Dendritic cell treated with granulocyte-macrophage colony-stimulating factor and Interleukin-4, amounts not matched to agents 40 ng/mL and 50 ng/mL, for 4 days (primary cell): ENCODE results near the gene TPST1.
A peak's percentile ranks its signal among the peaks of the same experiment; 100 is the strongest.

Experiments
- H3K27ac Mint-ChIP-seq: one replicate; pipeline ENCODE4 v1.8.0; 2022; ENCODE audit warnings: mild to moderate bottlenecking, mixed read lengths
- H3K27me3 Mint-ChIP-seq: one replicate; pipeline ENCODE4 v1.8.0; 2022; ENCODE audit warnings: mild to moderate bottlenecking, mixed read lengths
- H3K36me3 Mint-ChIP-seq: one replicate; pipeline ENCODE4 v1.8.0; 2022; ENCODE audit warnings: low read depth, mixed read lengths
- H3K4me1 Mint-ChIP-seq: one replicate; pipeline ENCODE4 v1.8.0; 2022; ENCODE audit warnings: low read depth, mixed read lengths
- H3K4me3 Mint-ChIP-seq: one replicate; pipeline ENCODE4 v1.8.0; 2022; ENCODE audit warnings: mild to moderate bottlenecking, moderate library complexity, mixed read lengths
- H3K9me3 Mint-ChIP-seq: one replicate; pipeline ENCODE4 v1.8.0; 2022; ENCODE audit warnings: mixed read lengths
- intact Hi-C: fragments of 100-400 bp; cut with micrococcal nuclease; formaldehyde crosslinking; loops from one replicate; pipeline ENCODE4 v1.15.0; 2022

The TPST1 gene

GRCh38 chr7:66267249-66267648, 62.1 kb downstream of the TPST1 start:
- Mint-ChIP-seq H3K4me1 (no peaks in the 10 kb centered on the region), H3K36me3 (peaks cover 15% of the 10 kb centered on the region), H3K4me3 (no peak overlapping the region), H3K9me3 (peaks cover 54% of the 10 kb centered on the region), H3K27ac (no peak overlapping the region), H3K27me3 (no peaks in the 10 kb centered on the region)
- intact Hi-C loops, result no loop called here

- Mint-ChIP-seq H3K27me3 (no peaks in the 10 kb centered on the region), H3K27ac (no peak overlapping the region), H3K36me3 (peaks cover 10% of the 10 kb centered on the region), H3K4me1 (no peaks in the 10 kb centered on the region), H3K4me3 (no peak overlapping the region), H3K9me3 (peaks cover 29% of the 10 kb centered on the region)
- intact Hi-C loops, result no loop called here
These were observed 64.8 kb downstream of the TPST1 start for GRCh38 chr7:66269978-66270377.

GRCh38 chr7:66272321-66272720, 67.2 kb downstream of the TPST1 start:
- Mint-ChIP-seq H3K4me1 (no peaks in the 10 kb centered on the region), H3K4me3 (no peak overlapping the region), H3K36me3 (no peaks in the 10 kb centered on the region), H3K9me3 (peaks cover 5% of the 10 kb centered on the region), H3K27ac (no peak overlapping the region), H3K27me3 (no peaks in the 10 kb centered on the region)
- intact Hi-C loops, result no loop called here

- intact Hi-C loops, result no loop called here
- Mint-ChIP-seq H3K36me3 (no peaks in the 10 kb centered on the region), H3K9me3 (no peaks in the 10 kb centered on the region), H3K4me3 (no peak overlapping the region), H3K4me1 (no peaks in the 10 kb centered on the region), H3K27ac (no peak overlapping the region), H3K27me3 (no peaks in the 10 kb centered on the region)
These were observed 71.2 kb downstream of the TPST1 start for GRCh38 chr7:66276363-66276762.

- Mint-ChIP-seq H3K36me3 (no peaks in the 10 kb centered on the region), H3K9me3 (no peaks in the 10 kb centered on the region), H3K27me3 (no peaks in the 10 kb centered on the region), H3K27ac (no peak overlapping the region), H3K4me3 (no peak overlapping the region), H3K4me1 (peaks cover 8% of the 10 kb centered on the region)
- intact Hi-C loops, result no loop called here
These were observed 72.4 kb downstream of the TPST1 start for GRCh38 chr7:66277492-66277891.

- intact Hi-C loops, result no loop called here
- Mint-ChIP-seq H3K27me3 (no peaks in the 10 kb centered on the region), H3K36me3 (no peaks in the 10 kb centered on the region), H3K27ac (no peak overlapping the region), H3K4me1 (peaks cover 19% of the 10 kb centered on the region), H3K9me3 (no peaks in the 10 kb centered on the region), H3K4me3 (no peak overlapping the region)
These were observed 74.8 kb downstream of the TPST1 start for GRCh38 chr7:66279912-66280311.

GRCh38 chr7:66281678-66282590, 76.8 kb downstream of the TPST1 start:
- intact Hi-C loops, result no loop called here
- Mint-ChIP-seq H3K36me3 (no peaks in the 10 kb centered on the region), H3K4me1 (peaks cover 19% of the 10 kb centered on the region), H3K9me3 (no peaks in the 10 kb centered on the region), H3K4me3 (no peak overlapping the region), H3K27ac (peak overlapping the region; percentile 9), H3K27me3 (no peaks in the 10 kb centered on the region)

GRCh38 chr7:66282591-66282935, 77.4 kb downstream of the TPST1 start:
- H3K27ac Mint-ChIP-seq, result no peak overlapping the region
- H3K4me3 Mint-ChIP-seq, result no peak overlapping the region
- H3K4me1 Mint-ChIP-seq, result peaks cover 19% of the 10 kb centered on the region
- intact Hi-C loops, result no loop called here
- no peaks in the 10 kb centered on the region for H3K36me3 Mint-ChIP-seq
- H3K27me3 Mint-ChIP-seq, result no peaks in the 10 kb centered on the region
- no peaks in the 10 kb centered on the region for H3K9me3 Mint-ChIP-seq

- no peaks in the 10 kb centered on the region for H3K27me3 Mint-ChIP-seq
These were observed 78.1 kb downstream of the TPST1 start for GRCh38 chr7:66283003-66283920.

GRCh38 chr7:66296001-66296521, 90.9 kb downstream of the TPST1 start:
- H3K27me3 Mint-ChIP-seq, result no peaks in the 10 kb centered on the region

More at GRCh38 chr7:66283003-66283920, 78.1 kb downstream of the TPST1 start:
- Mint-ChIP-seq H3K27ac (no peak overlapping the region), H3K4me3 (no peak overlapping the region), H3K9me3 (no peaks in the 10 kb centered on the region), H3K4me1 (peaks cover 19% of the 10 kb centered on the region), H3K36me3 (no peaks in the 10 kb centered on the region)
- intact Hi-C loops, result no loop called here

GRCh38 chr7:66296557-66296956, 91.4 kb downstream of the TPST1 start:
- Mint-ChIP-seq H3K27me3 (no peaks in the 10 kb centered on the region), H3K36me3 (no peaks in the 10 kb centered on the region), H3K9me3 (peaks cover 24% of the 10 kb centered on the region), H3K4me1 (peaks cover 17% of the 10 kb centered on the region), H3K27ac (no peak overlapping the region), H3K4me3 (no peak overlapping the region)
- intact Hi-C loops, result no loop called here

More at GRCh38 chr7:66296001-66296521, 90.9 kb downstream of the TPST1 start:
- no peak overlapping the region for H3K27ac Mint-ChIP-seq
- peaks cover 24% of the 10 kb centered on the region for H3K9me3 Mint-ChIP-seq
- intact Hi-C loops, result no loop called here
- H3K4me3 Mint-ChIP-seq, result no peak overlapping the region
- H3K36me3 Mint-ChIP-seq, result no peaks in the 10 kb centered on the region
- H3K4me1 Mint-ChIP-seq, result peaks cover 17% of the 10 kb centered on the region

GRCh38 chr7:66297579-66297978, 92.4 kb downstream of the TPST1 start:
- no peaks in the 10 kb centered on the region for H3K27me3 Mint-ChIP-seq
- no peaks in the 10 kb centered on the region for H3K36me3 Mint-ChIP-seq
- H3K9me3 Mint-ChIP-seq, result peaks cover 24% of the 10 kb centered on the region
- H3K27ac Mint-ChIP-seq, result no peak overlapping the region
- H3K4me1 Mint-ChIP-seq, result peaks cover 17% of the 10 kb centered on the region
- H3K4me3 Mint-ChIP-seq, result no peak overlapping the region
- intact Hi-C loops, result no loop called here

- H3K27me3 Mint-ChIP-seq, result no peaks in the 10 kb centered on the region
- H3K4me1 Mint-ChIP-seq, result peaks cover 15% of the 10 kb centered on the region
- peaks cover 24% of the 10 kb centered on the region for H3K9me3 Mint-ChIP-seq
- no peak overlapping the region for H3K4me3 Mint-ChIP-seq
- H3K36me3 Mint-ChIP-seq, result no peaks in the 10 kb centered on the region
- no peak overlapping the region for H3K27ac Mint-ChIP-seq
- intact Hi-C loops, result no loop called here
These were observed 96.1 kb downstream of the TPST1 start for GRCh38 chr7:66301249-66301648.

GRCh38 chr7:66301737-66302136, 96.6 kb downstream of the TPST1 start:
- intact Hi-C loops, result no loop called here
- peaks cover 11% of the 10 kb centered on the region for H3K4me1 Mint-ChIP-seq
- H3K27me3 Mint-ChIP-seq, result no peaks in the 10 kb centered on the region
- no peaks in the 10 kb centered on the region for H3K36me3 Mint-ChIP-seq
- H3K27ac Mint-ChIP-seq, result no peak overlapping the region
- peaks cover 24% of the 10 kb centered on the region for H3K9me3 Mint-ChIP-seq
- H3K4me3 Mint-ChIP-seq, result no peak overlapping the region
